ENCODE measurements around the gene CDK2AP2.

DNA sequence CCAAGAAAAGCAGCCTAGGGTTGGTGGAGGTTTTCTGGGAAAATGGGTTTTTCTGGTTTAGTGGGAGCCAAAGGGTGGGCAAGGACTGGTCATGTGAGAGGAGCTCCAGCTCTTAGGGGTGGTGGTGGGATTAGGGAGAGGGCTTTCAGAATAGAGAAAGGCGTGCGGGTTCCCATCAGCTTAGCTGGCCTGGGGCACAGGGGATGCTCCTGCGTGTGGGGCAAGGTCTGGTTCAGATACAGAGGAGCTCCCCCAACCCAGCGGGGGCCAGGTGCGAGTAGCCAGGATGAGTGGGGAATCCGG lies 39.6 kb downstream of the CDK2AP2 start:
- TF ChIP-seq, protein P1, sequence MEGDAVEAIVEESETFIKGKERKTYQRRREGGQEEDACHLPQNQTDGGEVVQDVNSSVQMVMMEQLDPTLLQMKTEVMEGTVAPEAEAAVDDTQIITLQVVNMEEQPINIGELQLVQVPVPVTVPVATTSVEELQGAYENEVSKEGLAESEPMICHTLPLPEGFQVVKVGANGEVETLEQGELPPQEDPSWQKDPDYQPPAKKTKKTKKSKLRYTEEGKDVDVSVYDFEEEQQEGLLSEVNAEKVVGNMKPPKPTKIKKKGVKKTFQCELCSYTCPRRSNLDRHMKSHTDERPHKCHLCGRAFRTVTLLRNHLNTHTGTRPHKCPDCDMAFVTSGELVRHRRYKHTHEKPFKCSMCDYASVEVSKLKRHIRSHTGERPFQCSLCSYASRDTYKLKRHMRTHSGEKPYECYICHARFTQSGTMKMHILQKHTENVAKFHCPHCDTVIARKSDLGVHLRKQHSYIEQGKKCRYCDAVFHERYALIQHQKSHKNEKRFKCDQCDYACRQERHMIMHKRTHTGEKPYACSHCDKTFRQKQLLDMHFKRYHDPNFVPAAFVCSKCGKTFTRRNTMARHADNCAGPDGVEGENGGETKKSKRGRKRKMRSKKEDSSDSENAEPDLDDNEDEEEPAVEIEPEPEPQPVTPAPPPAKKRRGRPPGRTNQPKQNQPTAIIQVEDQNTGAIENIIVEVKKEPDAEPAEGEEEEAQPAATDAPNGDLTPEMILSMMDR (IDR thresholded peaks at IDR 0.05) = no peak
- TF ChIP-seq POLR2A (IDR thresholded peaks at IDR 0.05) = no peak
